Kidney glomerular epithelial cell (primary cell): ENCODE results near the gene TSPAN9.

Source experiments
- DNase-seq: peaks from one replicate; lab custom pipeline; 2025; lab: John Stamatoyannopoulos, UW

The TSPAN9 gene

DNA sequence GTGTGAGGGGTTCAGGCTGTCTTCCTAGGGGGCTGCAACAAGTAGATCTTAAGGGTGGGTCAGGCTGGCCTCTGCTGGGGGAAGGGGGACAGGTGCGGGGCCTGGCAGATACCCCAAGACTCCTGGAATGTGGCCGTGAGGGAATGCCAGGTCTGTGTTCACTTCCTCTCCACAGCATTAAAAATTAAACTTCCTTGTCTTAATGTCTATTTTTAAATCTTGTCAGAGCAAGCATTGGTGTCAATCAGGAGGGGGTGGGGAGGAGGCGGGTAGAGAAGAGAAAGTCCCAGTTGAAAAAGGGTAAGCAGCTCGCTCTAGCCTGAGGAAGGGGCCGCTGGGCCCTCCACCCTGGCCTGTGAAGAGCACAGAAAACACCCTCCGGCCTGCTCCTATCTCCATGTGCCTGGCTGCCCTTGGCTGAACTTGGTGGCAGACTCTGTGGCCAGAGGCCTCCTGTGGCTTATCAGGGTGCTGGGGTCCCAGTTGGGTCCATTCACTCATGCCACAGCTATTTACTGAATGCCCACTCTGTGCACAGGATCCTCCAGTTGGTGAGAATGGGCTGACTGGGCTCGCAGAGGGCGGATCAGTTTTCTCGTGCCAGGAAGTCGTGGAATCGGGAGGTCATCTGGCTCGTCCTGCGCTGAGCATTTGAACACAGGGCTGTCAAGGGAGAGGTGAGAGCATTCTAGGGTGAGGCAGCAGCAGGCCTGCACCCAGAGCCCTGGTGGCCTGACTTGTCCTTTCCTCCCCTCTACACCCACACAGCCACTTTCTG, 128.8 kb downstream of the TSPAN9 start:
- no peak for DNase-seq

DNA sequence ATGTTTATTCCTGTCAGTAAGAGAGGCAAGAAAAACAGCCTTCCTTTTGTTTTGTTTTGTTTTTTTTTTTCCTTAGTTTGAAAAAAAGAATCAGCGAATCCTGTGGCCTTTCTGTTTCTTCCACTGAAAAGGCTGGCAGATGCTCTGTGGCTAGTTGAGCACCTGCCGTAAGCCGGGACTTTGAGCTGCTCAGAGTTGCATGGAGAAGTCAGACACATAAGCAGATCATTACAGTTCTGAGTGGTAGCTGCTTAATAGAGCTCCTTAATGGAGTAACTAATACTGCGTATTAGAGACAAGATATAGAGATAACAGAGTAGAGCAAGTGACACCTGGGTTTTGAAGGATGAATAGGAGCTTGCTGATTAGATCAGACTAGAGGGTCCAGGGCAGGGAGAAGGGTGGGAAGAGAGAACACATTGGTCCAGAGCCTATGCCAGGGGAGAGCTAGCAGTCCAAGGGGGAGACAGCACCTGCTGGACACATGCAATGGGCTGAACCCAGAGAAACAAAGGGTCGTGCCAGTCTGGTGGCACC, 129.4 kb downstream of the TSPAN9 start:
- DNase-seq: no peak

DNA sequence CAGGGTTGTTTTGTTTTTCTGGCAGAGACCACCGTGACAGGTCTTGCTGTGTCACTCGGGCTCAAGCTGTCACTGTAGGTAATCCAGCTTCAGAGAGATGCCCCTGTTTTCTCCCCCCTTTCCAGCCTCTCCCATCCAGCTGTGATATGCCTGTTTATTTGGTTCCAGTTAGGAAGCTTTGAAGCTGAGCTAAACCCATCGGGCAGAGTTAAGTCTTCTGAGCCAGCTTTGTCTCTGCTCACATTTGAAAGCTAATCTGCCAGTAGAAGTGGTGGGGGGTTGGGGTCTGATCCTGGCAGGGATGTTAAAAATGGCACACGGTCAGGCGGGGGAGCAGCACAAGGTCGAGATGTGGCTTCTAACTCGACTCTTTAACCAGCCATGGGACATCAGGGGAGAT, 130.0 kb downstream of the TSPAN9 start:
- no peak for DNase-seq

DNA sequence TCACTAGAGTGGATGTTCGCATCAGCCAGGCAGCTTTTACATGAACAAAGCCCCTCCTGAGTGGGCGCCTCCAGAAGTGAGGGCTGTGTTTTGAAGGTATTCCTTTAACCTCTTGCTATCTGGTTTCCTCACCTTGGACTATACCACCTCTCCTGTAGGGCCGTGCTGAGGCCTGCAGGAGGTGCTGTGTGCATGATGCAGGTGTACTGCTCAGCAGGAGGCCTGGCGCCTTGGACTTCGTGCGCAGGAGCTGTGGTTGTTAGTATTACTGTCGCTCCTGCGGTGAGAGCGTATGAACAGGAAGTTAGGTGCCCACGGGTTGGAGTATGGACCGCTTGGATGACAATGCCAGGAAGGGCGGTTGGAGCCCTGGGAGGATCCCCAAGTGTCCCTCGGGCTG, 130.7 kb downstream of the TSPAN9 start:
- no peak for DNase-seq

DNA sequence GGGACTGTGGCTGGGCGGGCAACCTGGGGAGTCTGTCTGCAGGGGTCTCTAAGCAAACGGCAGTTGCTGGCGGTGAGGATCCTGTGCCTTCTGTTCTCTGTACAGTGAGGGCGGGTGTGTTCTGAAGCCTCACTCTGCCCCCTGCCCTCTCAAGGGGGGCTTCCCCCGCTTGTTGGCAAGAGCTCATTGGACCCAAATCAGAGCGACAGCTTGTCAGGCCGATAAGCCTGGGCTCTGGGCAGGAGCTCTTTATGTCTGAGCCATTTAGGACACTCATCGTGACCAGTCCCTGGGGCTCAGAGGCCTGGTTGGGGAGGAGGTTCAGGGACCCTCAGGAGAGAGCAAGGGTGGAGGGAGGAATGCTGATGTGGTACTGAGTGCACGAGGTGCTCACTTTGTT, 136.0 kb downstream of the TSPAN9 start:
- DNase-seq: no peak

DNA sequence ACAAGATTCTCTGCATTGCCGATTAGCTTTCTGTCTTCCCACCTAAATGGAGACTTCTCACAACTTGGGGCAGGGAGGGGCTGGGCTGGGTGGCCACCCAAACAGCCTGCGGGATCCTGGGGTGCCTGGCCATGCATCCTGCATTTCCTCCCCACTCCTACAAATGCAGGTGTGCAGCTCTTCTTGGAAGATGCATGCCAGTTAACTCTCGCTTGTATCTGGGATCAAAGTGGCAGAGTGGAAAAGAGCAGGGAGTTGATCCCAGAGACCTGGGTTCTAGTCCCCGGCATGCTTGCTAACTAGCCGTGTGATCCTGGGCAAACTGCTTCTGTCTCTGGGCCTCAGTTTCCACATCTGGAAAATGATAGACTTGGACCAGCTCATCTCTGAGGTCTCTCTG, 136.6 kb downstream of the TSPAN9 start:
- DNase-seq: no peak

DNA sequence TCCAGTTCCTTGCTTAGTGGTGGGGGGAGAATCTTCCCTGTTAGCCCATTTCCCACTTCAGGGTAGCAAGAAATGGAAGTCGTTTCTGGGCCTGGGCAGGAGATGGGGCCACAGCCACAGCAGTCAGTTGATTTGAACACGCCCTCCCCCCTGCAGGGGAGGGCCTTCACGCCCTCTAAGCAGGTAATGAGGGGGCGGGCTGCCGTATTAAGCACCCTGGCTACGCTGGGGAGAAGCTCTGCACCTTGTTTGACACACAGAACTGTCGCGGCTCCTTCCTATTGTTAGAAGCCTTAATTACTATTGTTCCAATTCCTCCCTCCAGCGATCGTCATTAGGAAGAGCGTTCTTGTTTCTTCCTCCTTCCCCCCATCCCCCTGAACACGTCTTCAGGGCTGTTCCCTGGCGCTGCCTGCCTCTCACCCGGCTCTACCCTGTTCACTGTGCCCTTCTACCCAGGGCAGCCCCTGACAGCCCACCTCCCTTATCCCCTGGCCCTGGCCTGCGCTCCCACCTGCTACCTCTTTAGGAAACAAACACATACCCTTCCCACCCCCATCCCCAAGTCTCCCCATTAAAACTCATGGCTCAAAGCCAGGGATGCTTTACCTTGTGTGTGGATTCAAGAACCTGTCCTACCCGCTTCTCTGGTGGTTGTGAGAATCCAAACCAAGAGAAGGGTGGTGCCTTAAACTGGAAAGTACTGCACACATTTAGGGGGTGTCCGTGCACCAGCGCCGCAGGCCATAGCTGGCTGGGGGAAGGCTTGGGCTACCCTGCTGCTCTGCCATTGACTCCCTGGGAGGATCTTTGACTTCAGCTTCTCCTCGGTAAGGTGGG, 137.6 kb downstream of the TSPAN9 start:
- DNase-seq: no peak

DNA sequence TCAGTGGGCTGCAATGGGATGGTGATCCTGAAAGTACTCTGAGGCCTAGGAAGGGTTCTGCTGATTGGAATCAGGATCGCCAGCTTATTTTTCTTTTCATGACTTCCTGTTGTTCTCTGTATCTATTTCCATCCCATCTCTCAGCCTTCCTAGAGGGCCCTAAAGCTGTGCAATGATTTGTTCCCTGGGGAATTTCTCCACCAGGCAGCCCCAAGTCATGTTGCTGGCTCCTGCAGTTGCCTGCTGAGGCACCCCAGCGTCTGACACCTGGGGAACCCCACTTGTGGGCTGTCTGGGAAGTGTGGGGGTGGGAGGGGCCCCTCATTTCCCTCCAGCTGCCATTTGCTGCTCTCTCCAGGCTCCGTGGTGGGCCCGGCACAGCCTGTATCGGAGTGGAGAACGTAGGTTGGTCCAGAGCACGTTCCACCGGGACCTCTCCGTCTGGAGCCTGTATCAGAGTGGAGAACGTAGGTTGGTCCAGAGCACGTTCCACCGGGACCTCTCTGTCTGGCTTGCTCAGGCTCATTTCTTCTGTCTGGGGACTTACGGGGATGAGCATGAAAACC, 138.3 kb downstream of the TSPAN9 start:
- DNase-seq: no peak

DNA sequence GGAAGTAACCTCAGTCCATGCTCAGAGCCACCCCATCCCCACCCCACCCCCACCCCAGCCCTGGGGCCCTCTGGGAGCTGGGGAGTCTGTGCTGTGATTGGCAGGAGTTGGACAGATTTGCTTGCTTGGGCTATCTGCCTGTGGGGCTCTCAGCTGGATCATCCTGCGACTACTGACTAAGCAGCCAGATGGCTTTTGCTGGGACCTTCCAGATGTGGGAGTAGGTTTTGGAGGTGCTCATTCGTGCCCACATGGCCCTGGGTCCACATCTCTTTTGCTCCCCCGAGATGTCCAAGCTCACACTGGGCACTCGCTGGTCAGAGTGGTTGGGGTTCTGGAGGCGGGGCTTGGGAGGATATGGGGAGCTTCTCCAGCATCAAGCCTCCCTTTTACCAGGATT, 138.9 kb downstream of the TSPAN9 start:
- DNase-seq: no peak

DNA sequence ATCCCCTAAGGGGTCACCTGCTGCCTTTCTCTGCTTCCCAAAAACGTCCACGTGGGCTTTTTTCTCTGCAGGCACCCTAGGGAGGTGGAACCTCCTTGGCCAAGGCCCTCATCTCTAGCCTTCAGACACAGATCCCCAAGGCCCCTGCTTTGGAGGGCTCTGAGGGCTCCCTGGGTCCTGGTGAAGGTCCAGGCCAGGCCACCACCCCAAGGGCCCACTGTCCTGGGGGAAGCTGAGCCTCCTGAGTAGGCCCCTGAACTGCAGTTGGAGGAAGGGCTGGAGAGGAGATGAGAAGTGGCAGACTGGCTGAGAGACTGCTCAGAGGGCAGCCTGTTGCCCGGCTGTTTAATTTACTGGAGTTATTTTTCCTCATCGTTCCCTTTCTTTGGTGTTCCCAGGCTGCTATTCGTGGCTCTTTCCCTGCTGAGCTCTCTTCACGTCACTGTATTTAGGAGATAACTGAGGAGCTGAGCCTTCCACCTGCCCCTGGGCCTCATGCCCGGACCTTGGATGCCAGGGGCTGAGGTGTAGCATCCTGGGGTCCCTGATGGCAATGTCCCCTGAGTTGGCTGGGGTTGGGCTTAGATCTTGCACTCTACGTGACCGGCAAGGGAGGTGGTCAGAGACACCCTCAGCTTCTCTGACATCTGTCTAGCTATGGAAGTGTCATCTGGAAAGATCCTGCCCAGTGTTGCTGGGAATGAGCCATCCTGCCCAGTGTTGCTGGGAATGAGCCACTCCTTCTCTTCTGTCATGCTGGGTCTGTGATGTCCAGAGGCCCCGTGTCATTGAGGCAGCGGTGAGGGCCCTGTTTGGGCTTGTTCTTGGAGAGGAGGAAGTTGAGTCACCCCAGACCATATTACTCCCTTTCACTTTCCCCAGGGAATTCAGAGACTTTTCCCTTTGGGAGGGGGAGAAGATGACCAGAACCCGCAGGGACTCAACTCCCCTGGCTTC, 139.8 kb downstream of the TSPAN9 start:
- no peak for DNase-seq

DNA sequence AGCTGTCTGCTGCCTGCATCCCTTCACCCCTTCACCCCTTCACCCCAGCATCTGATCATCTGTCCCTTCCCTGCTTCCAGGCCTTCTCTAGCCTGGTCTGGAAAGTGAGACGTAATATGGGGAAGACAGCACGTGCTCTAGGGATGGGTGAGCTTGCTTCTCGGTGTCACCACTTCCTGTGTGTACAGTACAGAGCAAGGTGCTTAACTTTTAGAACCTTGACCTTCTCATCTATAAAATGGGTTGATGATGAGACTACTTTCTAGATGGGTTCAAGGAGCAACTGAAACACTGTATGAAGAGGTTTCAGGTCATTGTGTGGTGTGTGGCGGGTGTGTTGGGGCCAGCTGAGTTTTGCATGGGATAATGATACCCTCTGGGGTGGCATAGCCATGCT, 140.5 kb downstream of the TSPAN9 start:
- no peak for DNase-seq

DNA sequence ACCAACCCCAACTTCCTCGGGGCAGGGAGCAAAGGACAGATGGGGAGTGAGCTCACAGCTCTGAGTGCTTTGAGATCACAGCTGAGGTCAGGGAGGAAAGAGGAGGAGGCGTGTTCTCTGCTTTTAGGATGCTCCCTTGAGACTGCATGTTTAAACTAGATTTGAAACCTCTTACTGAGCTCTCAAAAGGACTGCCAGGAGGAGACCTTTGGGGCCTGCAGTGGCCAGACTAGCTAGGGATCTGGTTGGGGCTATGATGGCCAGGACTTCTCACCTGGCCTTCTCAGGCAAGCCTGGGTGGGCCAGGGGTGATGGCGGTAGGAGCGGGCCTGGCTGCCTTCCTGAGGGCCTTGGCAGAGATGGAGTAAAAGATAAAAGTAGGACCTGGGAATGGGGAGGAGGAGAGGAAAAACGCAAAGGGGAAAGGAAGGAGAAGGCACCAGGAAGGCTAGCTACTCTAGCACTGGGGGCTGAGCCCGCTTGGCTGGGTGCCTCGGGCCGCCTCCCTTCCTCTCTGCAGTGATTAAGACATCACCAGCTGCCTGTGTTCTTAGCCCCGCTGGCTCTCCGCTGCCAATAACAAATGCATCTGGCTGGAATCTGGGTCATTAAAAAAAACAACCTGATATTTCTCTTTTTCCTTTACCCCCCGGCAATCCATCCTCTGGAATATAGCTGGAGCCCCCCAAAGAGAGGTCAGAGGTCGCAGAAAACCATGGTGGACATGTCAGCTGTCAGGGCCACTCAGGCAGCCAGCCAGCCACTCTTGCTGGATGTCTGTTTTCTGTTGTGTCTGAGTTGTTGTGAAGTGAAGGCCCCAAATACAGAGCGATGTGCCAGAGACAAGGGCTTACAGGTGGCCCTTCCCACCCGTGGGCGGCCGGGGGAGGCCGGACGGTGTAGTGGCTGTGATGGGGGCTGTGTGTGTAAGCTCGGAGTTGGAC, 141.3 kb downstream of the TSPAN9 start:
- DNase-seq: no peak

DNA sequence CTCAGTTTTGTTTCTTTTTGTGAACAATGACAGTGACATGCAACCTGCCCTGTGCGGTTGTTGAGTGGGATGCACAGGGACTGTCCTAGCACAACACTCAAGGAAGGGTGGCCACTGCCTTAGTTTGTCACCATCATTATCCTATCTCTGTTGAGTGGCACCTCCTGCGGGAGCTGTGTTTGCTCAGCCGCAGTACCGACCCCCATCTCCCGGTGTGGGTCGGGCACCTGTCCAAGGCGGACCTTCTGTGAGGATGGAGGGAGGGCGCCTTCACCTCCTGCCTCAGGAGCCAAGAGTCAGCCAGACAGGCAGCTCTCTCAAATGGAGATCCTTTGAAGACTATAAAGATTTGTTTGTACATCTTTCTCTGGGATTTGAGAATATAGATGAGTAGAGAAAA, 142.1 kb downstream of the TSPAN9 start:
- no peak for DNase-seq

DNA sequence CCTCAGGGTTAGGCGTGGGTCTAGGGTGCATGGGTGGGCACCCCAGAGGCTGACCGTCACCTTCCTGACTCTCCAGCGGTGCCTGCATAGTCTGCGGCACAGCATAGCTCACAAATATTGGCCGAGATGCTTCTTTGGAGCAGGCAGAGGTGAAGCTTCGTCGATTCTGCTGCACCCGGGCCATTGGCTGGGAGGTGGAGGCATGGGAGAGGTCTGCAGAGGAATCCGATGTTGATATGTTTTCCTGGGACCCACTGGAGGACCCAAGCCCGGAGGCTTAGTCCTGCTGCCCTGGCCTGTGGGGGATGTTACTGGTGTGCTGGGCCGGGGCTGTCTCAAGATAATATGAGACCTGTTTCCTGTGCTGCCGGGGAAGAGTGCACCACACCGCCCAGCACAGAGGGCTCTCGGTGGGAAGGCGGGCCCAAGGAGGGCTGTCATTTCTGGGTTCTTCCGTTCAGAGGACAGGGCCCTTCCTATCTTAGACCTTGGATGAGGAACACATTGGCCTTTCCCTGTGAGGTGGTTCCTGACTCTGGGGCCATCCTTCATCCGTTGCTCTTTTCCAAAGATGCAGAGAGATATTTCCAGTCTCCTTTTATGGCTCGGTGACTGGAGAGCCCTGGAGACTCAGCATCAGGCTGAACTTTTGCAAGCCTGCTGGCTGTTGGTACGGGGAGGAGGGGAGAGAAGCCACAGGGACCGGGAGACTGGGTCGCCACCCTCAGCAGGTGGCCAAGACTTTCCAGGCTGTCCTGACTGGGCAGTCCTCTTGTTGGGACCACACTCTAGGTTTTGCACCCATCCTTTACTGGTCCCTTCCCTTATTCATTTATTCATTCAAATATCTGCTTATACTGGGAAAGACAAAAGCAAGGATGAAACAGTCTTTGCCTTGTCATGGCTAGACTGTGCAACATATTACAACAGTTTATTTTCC, 143.5 kb downstream of the TSPAN9 start:
- no peak for DNase-seq

DNA sequence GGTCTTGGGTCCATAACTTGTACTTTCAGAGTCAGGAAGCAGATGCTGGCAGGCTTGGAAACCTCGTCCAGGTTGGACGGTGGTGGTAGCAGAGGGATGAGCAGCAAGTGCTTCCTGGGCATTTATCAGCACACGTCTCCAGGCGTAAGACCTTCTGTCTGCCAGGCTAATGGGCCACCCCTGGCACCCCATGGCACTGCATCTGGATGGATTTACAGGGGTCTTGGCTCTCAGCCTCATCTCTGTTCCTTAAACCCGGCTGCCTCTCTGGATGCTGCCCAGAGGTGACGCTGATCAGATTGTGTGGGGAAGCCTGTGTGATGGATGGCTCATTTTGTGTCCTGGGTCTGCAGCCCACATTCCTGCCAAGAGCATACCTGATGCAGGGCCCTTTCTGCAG, 145.1 kb downstream of the TSPAN9 start:
- DNase-seq: no peak

DNA sequence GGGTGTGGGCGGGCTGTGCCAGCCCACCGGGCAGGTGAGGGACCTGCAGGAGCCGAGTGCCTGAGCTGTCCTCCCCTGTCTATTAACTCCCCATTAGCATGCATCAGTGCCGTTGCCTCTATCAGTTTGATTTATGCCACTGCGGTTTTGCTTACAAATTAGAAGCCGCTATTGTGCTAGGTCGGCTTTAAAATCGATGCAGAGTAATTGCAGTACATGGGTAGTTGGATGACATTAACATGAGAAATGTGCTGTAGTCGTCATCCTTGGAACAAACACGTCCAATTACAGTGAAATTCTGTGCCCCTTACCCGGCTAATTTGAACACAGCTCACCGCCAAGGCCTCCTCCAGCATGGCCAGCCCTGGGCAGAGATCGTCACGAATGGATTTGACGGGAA, 145.8 kb downstream of the TSPAN9 start:
- no peak for DNase-seq

DNA sequence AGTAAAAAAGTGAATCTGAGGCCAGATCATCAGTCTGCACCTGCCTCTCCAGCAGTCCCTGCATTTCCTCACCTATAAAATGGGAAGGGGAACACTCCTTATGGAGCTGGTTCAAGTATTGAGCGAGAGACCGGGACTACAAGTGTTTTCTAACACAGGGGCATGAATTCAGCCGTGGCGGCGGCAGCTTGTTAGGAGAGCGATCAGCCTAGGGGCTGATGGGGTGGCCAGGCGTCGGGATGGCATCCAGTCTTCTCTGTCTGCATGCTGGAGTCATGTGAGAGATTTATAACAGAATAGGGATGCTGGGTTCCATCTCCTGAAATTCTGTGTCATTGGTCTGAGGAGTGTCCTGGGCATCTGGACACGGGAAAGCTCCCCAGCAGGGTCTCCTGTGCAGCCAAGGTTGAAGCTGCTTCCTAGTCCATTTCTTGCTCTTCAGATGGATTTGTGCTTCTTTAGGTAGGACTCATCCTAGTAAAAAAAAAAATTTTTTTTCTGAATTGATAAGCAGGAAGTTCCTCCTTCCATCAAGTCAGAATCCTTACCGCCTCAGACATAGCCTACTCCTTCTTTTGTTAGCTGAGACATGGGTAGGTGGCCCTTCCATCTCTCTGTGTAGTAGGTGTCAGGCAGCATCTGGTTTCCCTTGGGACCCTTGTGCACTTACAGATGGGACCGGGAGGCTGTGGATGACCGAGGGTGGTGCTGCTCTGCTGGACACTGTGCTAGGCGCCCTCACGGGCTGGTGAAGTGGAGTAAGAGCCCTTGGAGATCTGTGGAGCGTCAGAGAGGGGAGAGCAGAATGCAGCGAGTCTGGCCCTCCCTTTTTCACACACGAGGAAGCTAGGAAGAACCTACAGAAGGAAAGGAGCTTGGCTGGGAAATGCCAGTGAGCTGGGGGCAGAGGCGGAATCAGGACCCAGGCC, 146.7 kb downstream of the TSPAN9 start:
- no peak for DNase-seq

DNA sequence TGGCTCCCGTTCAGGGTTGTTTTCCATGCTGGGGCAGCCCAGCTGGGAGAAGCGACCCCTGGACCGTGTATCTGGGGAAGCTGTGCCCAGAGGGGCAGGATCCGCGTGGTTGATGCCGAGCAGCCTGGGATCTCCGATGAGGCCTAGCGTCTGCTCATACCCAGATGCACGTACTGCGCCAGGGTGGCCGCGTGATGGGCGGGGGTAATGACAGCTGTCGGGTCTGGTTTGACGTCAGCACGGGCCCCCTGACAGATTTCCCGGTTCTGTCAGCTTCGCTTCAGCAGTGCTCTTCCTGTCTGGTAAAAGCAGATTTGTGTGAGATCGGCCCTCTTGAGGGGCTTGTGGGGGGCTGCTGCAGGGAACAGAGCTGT, 147.3 kb downstream of the TSPAN9 start:
- no peak for DNase-seq
